ENCODE measurements around the gene TMEM63C.

DNA sequence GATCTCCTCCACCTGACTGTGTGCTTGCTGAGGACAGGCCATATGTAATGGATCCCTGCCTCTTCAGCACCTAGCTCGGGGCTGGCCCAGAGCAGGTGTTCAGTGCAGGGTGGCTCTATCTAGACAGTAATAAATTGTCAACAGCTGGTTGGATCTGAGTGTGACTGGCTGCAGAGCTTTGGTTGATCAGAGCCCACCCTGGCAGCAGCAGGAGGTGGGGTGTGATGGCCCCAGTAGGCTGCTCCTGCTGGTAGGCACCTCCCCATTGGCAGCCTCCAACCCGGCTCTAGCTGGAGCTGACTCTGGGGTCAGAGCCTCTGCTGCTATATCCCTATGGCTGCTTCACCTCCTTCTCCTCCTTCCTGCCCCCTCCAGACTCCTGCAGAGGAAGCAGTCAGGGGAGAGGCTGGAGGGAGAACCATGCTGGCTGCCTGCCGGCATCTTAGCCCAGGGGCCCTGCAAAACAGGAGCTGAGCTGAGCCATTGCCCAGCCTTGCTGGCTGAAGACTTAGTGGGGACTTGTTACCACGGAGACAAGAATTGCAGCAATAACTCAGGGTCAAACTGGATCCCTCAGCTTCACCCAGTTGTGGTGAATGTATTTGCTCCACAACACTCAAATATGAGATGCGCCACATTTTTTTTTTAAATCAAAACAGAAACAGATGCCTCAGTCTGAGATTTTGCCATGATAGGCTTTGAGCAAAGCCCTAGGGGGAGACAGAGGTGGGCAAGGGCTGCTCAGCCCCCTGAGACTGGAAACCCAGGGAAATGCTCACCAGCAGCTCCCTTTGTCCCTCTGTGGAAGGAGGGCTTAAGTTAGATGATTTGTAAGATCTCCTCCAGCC, 22.2 kb downstream of the TMEM63C start:
- TF ChIP-seq, protein P1, sequence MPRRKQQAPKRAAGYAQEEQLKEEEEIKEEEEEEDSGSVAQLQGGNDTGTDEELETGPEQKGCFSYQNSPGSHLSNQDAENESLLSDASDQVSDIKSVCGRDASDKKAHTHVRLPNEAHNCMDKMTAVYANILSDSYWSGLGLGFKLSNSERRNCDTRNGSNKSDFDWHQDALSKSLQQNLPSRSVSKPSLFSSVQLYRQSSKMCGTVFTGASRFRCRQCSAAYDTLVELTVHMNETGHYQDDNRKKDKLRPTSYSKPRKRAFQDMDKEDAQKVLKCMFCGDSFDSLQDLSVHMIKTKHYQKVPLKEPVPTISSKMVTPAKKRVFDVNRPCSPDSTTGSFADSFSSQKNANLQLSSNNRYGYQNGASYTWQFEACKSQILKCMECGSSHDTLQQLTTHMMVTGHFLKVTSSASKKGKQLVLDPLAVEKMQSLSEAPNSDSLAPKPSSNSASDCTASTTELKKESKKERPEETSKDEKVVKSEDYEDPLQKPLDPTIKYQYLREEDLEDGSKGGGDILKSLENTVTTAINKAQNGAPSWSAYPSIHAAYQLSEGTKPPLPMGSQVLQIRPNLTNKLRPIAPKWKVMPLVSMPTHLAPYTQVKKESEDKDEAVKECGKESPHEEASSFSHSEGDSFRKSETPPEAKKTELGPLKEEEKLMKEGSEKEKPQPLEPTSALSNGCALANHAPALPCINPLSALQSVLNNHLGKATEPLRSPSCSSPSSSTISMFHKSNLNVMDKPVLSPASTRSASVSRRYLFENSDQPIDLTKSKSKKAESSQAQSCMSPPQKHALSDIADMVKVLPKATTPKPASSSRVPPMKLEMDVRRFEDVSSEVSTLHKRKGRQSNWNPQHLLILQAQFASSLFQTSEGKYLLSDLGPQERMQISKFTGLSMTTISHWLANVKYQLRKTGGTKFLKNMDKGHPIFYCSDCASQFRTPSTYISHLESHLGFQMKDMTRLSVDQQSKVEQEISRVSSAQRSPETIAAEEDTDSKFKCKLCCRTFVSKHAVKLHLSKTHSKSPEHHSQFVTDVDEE (CRISPR knock-in tag; IDR thresholded peaks at IDR 0.05), result no peak
- TF ChIP-seq, protein P2, sequence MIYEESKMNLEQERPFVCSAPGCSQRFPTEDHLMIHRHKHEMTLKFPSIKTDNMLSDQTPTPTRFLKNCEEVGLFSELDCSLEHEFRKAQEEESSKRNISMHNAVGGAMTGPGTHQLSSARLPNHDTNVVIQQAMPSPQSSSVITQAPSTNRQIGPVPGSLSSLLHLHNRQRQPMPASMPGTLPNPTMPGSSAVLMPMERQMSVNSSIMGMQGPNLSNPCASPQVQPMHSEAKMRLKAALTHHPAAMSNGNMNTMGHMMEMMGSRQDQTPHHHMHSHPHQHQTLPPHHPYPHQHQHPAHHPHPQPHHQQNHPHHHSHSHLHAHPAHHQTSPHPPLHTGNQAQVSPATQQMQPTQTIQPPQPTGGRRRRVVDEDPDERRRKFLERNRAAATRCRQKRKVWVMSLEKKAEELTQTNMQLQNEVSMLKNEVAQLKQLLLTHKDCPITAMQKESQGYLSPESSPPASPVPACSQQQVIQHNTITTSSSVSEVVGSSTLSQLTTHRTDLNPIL (CRISPR knock-in tag; IDR thresholded peaks at IDR 0.05; ENCODE audit: low read depth), result no peak
- no peak for TF ChIP-seq ZC3H10 (CRISPR knock-in tag; IDR thresholded peaks at IDR 0.05)
- TF ChIP-seq TCF4 (CRISPR knock-in tag; IDR thresholded peaks at IDR 0.05; ENCODE audit: borderline replicate concordance), result peak; percentile 56; the same call in 1 of the 2 replicates
- TF ChIP-seq ZNF70 (CRISPR knock-in tag; IDR thresholded peaks at IDR 0.05), result no peak
- no peak for TF ChIP-seq SNAI2 (CRISPR knock-in tag; IDR thresholded peaks at IDR 0.05)
- no peak for TF ChIP-seq ARNTL (CRISPR knock-in tag; IDR thresholded peaks at IDR 0.05; ENCODE audit: borderline replicate concordance, low read depth)
- TF ChIP-seq, protein P3, sequence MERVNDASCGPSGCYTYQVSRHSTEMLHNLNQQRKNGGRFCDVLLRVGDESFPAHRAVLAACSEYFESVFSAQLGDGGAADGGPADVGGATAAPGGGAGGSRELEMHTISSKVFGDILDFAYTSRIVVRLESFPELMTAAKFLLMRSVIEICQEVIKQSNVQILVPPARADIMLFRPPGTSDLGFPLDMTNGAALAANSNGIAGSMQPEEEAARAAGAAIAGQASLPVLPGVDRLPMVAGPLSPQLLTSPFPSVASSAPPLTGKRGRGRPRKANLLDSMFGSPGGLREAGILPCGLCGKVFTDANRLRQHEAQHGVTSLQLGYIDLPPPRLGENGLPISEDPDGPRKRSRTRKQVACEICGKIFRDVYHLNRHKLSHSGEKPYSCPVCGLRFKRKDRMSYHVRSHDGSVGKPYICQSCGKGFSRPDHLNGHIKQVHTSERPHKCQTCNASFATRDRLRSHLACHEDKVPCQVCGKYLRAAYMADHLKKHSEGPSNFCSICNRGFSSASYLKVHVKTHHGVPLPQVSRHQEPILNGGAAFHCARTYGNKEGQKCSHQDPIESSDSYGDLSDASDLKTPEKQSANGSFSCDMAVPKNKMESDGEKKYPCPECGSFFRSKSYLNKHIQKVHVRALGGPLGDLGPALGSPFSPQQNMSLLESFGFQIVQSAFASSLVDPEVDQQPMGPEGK (CRISPR knock-in tag; IDR thresholded peaks at IDR 0.05; ENCODE audit: borderline replicate concordance), result no peak
- no peak for TF ChIP-seq ZFP30 (CRISPR knock-in tag; IDR thresholded peaks at IDR 0.05)
- TF ChIP-seq RARB (CRISPR knock-in tag; IDR thresholded peaks at IDR 0.05), result no peak
- no peak for TF ChIP-seq OSR1 (CRISPR knock-in tag; IDR thresholded peaks at IDR 0.05)
- TF ChIP-seq ZNF8 (CRISPR knock-in tag; IDR thresholded peaks at IDR 0.05), result no peak
